ENCODE measurements around the gene SCML2. TPM values are rescaled to one million over a fixed set of nuclear protein-coding genes. Genes with fewer than 3 reads are reported as not detected.
"Not testable (repeated sequence)": the region's sequence is repeated elsewhere in the genome, so short reads cannot be mapped to it uniquely, and the experiment has no call there.

The SCML2 gene
- total RNA-seq, 1 experiment from 2014 or later = 7.1 TPM

GRCh38 chrX:18389966-18390365 is 35.5 kb upstream of the SCML2 start:
- no peaks in the 10 kb centered on the region for H3K27me3 ChIP-seq (ENCODE audit: control insufficient read depth, insufficient read depth, low read length)
- intact Hi-C loops (cut with micrococcal nuclease; ENCODE audit: unreplicated experiment) = loop anchor here (2.0 to 10.0 kb wide), 2 partner anchors 495 to 945 kb away; no protein-coding TSS in a partner anchor
- no peaks in the 10 kb centered on the region for H3K4me1 ChIP-seq (ENCODE audit: control insufficient read depth, insufficient read depth, low read length)
- H3K4me3 ChIP-seq (ENCODE audit: low read depth in 2 of 2, low read length in 2 of 2) = no peak overlapping the region
- no peak overlapping the region for H3K27ac ChIP-seq (ENCODE audit: low read length)
- in situ Hi-C loops (cut with HindIII; ENCODE audit: low pct_unique_long_range_greater_than_20kb, low sequenced_read_pairs) = no loop called here
- POLR2A ChIA-PET = interaction anchor here (0.6 kb wide), 1 partner anchor 182 kb away, joined by 3 read pairs; no protein-coding TSS in a partner anchor
- no peak for ATAC-seq
- H3K9me3 ChIP-seq (ENCODE audit: control insufficient read depth, insufficient read depth, low read depth, low read length) = no peaks in the 10 kb centered on the region
- DNase-seq (ENCODE audit: low read depth, low spot score) = no peak
- TF ChIP-seq SIN3A (IDR thresholded peaks at IDR 0.05; ENCODE audit: borderline replicate concordance, insufficient read depth, low read depth, low read length) (no peak), POLR2AphosphoS5 (IDR thresholded peaks at IDR 0.05; ENCODE audit: low read depth, low read length) (no peak), REST (IDR thresholded peaks at IDR 0.05; ENCODE audit: insufficient read depth in 1 of 2, low read depth in 2 of 2, low read length in 1 of 2) (no peak), CTCF (IDR thresholded peaks at IDR 0.05) (peak; percentile 51), TCF7L2 (IDR thresholded peaks at IDR 0.05; ENCODE audit: low read depth, low read length) (no peak)
- BruUV-seq (replicated peaks) = no TSS peak
- CTCF ChIA-PET = no interaction called here
- H3K36me3 ChIP-seq (ENCODE audit: control insufficient read depth, insufficient read depth, low read length) = no peaks in the 10 kb centered on the region

- no peaks in the 10 kb centered on the region for H3K36me3 ChIP-seq (ENCODE audit: control insufficient read depth, insufficient read depth, low read length)
- no peaks in the 10 kb centered on the region for H3K9me3 ChIP-seq (ENCODE audit: control insufficient read depth, insufficient read depth, low read depth, low read length)
- H3K27ac ChIP-seq (ENCODE audit: low read length) = no peak overlapping the region
- CTCF ChIA-PET = no interaction called here
- TF ChIP-seq REST (IDR thresholded peaks at IDR 0.05; ENCODE audit: insufficient read depth in 1 of 2, low read depth in 2 of 2, low read length in 1 of 2) (no peak), POLR2AphosphoS5 (IDR thresholded peaks at IDR 0.05; ENCODE audit: low read depth, low read length) (no peak), SIN3A (IDR thresholded peaks at IDR 0.05; ENCODE audit: borderline replicate concordance, insufficient read depth, low read depth, low read length) (no peak), CTCF (IDR thresholded peaks at IDR 0.05) (peak; percentile 76), TCF7L2 (IDR thresholded peaks at IDR 0.05; ENCODE audit: low read depth, low read length) (no peak)
- no peaks in the 10 kb centered on the region for H3K27me3 ChIP-seq (ENCODE audit: control insufficient read depth, insufficient read depth, low read length)
- no peak overlapping the region for H3K4me3 ChIP-seq (ENCODE audit: low read depth in 2 of 2, low read length in 2 of 2)
- POLR2A ChIA-PET = no interaction called here
- intact Hi-C loops (cut with micrococcal nuclease; ENCODE audit: unreplicated experiment) (no loop called here), in situ Hi-C loops (cut with HindIII; ENCODE audit: low pct_unique_long_range_greater_than_20kb, low sequenced_read_pairs) (no loop called here)
- no TSS peak for BruUV-seq (replicated peaks)
- no peaks in the 10 kb centered on the region for H3K4me1 ChIP-seq (ENCODE audit: control insufficient read depth, insufficient read depth, low read length)
- DNase-seq (ENCODE audit: low read depth, low spot score) = no peak
- no peak for ATAC-seq
Observed at GRCh38 chrX:18377796-18378195, 23.3 kb upstream of the SCML2 start.

- H3K4me3 ChIP-seq (ENCODE audit: low read depth in 2 of 2, low read length in 2 of 2); H3K36me3 ChIP-seq (ENCODE audit: control insufficient read depth, insufficient read depth, low read length); intact Hi-C loops (cut with micrococcal nuclease; ENCODE audit: unreplicated experiment); H3K9me3 ChIP-seq (ENCODE audit: control insufficient read depth, insufficient read depth, low read depth, low read length); H3K27me3 ChIP-seq (ENCODE audit: control insufficient read depth, insufficient read depth, low read length); BruUV-seq (replicated peaks); DNase-seq (ENCODE audit: low read depth, low spot score); ATAC-seq; CTCF ChIA-PET; in situ Hi-C loops (cut with HindIII; ENCODE audit: low pct_unique_long_range_greater_than_20kb, low sequenced_read_pairs); H3K4me1 ChIP-seq (ENCODE audit: control insufficient read depth, insufficient read depth, low read length); H3K27ac ChIP-seq (ENCODE audit: low read length); POLR2A ChIA-PET: not testable (repeated sequence)
Observed at GRCh38 chrX:18375131-18375805, 20.8 kb upstream of the SCML2 start.

All from Panc1 (cell line).